GM19452 (cell line): ENCODE measurements around the gene DKC1.

Experiments used
- ATAC-seq: cut with Tn5 transposase; IDR thresholded peaks from one replicate; pipeline ENCODE4 v1.9.1; 2021; ENCODE audit not compliant: unreplicated experiment

DKC1 gene

DNA sequence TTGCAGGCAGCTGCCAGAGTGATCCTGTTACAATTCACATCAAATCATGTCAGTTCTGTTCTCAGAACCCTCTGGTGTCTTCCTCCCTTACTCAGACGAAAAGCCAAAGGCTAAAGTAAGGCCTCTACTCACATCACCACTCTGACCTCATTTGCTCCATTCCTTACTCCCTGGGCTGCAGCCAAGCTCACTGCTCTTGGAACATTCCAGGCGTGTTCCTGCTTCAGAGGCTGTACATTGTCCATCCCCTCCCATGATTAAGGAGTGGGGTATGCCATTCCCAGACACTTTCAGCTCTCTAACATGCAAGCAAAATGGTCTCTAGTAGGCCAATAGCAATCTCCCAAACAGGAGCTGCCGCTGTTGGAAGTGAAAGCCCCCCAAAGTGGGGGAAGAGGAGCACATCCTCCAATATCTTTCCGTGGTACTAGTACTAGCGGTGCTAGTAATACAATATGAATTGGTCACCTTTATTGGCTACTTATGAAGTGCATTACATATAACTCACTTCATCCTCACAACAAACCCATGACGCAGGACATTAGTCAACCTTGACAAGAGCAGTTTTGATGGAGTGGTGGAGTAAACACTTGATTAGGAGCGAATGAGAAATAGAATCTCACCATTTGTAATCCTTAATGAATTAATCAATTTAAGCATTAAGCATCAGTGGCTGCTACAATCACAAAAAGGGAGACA is 26.8 kb upstream of the DKC1 start:
- no peak for ATAC-seq

DNA sequence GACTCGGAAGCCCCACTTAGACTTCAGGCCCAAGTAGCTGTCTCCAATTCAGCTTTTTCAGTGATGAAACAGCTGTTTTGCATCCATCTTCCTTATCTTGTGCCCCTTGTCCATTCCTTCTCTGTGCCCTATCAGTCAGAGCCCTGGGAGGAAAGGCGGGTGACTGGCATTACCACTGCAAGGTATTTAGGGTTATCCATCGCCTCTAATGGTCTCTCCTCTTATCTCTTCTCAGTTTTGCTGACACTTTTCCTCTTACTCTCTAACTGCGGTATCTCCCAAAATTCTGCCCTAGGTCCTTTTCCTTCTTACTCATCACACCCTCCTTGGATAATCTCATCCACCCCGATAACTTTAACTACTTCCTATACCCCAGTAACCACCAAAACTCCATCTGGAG is 25.5 kb upstream of the DKC1 start:
- ATAC-seq, result no peak

DNA sequence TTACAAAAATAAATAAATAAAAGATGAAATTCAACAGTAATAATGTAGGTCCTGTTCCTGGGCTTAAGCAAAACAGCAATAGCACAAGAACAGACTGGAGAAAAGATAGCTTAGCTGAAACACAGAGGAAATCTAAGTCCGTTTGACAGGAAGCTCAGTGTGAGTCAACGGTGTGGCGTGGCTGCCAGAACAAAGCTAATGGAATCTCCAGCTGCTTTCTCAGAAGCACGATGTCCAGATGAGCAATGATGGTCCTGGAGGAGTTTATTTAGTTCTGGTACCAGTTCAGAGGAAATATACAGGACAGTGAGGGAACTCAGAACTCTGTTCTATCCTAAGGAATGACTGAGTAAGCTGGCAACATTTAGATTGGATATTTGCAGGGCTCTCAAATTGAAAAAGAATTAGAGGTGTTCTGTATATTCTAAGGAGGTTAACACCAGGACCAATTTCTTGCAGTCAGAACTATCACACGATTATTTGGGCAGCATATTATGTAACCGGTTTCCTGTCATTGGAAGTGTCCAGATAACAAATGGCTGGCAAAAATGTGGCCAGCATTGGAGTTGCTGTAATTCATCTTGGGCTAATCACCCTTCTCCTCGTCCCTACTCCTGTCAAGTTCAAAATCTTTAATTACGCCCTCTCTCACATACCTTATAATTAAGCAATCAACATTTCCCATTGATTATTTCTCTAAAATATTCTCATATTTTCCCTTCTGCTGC is 24.5 kb upstream of the DKC1 start:
- ATAC-seq, result no peak

DNA sequence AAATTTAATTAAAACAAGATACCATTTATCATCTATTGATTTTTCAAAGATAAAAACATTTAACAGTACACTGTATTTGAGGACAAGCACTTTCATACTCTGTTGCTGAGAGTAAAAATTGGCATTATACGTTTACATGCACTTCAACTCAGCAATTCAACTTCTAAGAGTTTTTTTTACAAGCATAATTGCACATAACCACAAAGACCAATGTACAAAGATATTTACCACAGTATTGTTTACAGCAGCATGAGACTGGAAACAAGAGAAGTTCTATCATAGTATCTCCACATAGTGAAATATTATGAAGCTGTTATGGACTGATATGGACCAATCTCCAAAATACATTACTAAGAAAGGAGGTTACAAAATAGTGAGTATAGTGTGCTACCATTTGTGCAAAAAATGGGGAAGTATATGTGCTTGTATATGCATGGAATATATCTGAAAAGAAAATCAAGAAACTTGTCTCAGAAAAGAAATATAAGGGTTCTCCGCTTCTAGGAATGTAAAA is 22.7 kb upstream of the DKC1 start:
- ATAC-seq, result no peak

DNA sequence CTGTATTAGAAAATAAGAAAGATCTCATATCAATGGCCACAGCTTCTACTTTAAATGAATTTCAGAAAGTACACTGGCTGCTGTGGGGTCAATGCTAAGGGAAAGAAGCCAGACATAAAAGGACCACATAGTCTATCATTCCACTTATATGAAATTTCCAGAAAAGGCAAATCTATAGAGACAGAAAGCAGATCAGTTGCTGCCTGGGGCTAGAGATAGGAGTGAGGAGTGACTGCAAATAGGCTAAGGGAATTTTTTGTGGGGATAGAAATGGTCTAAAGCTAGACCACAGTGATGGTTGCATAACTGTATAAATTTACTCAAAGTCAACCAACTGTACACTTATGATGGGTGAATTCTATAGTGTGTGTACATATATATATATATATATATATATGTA is 20.1 kb upstream of the DKC1 start:
- no peak for ATAC-seq

DNA sequence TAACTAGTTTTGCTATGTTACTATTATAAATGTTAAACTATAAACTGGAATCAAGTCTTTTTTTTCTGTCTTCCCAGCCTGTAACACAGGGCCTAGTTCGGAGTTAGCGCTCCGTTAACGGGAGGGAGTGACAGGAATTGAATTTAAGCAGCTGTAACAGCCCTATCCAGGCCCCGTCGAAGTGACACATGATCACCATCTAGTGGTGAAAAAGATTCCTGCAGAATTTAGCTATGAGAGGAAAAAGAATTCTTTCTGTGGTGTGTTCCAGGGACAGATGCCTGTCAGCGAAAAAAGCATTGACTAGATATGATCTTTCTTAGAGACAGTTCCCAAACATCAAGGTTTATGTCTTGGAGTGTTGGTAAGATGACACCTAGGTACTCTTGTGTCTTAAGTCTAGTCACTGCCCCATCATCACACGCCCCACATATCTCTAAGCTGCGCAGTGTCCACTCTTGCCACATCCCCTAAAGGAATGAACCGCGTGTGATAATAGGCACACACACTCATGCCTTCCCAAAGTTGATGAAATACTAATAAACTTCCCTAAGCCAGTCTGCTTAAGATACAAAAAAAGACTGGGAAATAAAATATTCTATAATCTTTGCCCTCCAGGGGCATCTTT is 13.8 kb upstream of the DKC1 start:
- no peak for ATAC-seq

DNA sequence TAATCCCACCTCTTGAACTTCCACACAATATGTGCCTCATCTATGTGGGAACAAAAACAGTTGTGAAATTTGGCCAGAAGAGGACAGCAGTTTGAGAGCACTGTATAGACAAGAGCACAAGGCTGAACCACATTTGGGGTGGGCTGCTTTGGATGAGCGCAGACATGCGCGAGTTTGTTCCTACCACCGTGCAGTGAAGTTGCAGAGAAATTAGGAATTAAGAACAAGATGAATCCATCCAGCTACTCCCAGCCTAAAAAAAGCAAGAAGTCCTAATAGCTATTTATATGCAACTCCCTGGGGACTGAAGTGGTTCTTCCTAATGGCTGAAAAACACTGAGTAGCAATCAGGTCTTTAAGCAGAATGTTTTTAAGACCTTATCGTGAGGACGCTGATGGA is 12.8 kb upstream of the DKC1 start:
- ATAC-seq, result no peak

DNA sequence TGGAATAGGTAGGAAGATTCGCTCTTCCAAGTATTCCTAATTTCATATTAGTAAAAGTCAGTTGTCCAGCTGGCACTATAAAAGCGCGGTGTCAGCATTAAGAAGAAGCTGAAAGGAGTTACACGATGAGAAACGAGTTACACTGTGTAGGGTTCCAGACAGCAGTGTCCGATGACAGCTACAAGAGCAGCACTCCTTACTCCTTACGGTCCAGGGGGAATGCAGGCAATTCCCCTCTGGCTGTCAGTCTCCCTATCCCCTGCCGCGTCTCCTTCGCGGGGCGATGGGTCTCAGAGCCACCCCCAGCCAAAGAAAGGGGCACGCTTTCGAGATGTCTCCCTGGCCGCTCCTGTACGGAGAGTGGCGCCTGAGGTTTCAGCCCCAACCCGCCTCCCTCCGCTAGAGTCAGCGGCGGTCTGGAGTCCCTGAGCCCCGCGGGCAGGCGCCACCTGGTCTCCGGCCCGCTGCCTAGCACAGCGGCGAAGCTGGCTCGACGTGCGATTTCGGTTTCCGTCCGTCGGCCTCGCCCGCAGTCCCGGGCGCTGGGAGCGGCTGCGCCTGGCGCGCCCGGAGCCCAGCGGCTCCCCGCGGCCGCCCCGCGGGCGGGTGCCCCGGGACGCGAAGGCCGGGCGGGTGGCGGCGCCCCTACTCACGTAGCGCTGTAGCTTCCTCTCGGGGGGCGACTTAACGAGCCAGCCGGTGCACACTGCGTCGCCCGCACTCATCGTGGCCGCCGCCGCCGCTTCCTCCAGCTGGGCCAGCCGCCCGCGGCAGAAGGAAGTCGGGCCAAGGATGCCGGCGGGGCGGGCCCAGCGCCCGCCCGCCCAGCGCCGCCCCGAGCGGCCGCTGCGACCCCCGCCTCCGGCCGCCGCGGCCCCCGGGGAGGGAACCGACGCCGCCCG is 12.1 kb upstream of the DKC1 start, which contains the start of gene GAB3:
Gene GAB3, minus strand, starts transcription at position 777 of the 902 bp plus-strand sequence. Its CDS starts 52 bp downstream, at position 725.
- ATAC-seq, result peak; percentile 64

DNA sequence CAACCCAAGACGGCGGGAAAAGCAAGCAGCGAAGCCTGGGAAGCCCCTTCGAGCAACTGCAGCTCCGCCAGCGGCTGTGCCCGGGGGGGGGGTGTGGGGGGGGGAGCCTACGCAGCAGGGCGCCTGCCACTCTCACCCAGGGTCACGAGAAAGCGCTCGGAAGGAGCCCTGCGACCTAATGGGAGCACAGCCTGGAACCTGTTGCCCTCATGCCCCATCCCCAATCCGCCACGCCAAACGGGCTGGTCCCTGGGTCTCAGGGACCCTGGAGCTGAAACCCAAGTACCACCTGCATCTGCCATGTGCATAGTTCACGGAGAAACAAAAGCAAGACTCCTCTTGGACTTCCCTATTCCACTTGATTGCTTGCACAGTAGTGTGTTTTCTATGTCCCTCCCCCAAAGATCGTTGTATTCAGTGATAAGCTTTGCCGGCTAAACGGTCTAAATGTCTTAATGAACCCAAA is 11.4 kb upstream of the DKC1 start:
- peak; percentile 16 for ATAC-seq

DNA sequence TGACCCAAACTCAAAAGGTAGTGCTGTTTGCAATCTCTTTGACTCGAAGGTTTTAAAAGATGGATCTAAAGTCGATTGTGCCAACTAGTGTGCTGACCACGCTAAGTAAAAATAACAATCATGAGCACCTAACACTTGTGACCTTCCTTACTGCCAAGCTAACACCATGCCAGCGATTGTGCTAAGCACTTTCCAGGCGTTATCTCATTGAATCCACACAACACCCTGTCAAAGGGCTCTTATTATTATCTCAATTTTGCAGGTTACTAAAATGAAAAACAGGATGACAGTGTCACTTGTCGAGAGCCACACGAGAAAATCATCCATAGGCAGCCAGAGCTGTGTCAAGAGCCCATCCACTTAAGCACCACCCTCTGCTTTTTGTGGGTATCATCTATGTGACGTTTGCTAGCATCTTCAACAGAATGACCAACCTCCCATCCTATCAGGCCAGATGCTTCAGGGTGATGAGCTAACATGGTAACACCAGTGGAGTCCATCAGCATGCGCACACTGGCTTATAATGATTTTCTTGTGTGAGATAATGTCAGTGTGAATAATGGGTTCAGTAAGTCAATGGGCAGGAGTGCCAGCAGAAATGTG is 10.9 kb upstream of the DKC1 start:
- no peak for ATAC-seq

DNA sequence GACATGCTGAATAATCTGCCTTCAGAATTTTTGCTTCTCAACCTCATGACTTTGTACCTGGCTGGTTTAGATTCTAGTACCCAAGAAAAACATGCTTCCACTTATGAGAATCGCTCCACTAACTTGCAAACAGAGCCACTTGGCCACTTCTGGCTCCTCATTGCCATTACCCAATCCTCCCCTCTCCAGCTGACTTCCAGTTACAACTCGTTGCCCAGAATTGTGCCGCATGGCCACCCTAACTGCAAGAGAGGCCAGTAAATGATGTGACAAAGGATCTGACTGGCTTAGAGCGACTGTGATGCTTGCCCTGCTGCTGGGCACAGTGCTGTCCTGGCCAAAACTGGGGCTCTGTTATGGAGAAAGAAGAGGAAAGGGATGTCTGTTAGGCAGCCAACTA is 4.0 kb upstream of the DKC1 start:
- ATAC-seq, result no peak

DNA sequence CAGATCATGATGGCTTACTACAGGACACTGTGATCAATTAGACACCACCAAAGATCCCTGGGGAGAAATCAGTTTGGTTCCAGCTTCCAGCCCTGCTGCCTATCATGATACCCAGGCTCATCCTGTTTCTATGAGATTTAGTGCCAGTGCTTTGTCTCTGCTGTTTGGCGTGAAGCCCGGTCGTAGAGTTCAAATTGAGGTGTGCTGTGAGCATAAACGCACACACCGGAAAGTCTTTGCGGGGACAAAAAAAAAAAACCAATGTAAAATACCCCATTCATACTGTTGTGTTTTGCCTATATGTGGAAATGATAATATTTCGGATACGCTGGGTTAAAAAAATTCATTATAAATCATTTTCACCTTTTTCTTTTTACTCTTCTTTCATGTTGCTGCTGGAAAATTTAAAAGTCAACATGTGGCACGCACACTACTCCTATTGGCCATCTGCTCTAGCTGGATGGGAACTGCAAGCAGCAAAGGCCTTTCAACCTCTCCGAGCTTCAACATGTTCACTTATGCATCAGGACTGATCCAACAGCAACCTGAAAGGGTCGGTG is 607 bp upstream of the DKC1 start:
- ATAC-seq, result no peak

DNA sequence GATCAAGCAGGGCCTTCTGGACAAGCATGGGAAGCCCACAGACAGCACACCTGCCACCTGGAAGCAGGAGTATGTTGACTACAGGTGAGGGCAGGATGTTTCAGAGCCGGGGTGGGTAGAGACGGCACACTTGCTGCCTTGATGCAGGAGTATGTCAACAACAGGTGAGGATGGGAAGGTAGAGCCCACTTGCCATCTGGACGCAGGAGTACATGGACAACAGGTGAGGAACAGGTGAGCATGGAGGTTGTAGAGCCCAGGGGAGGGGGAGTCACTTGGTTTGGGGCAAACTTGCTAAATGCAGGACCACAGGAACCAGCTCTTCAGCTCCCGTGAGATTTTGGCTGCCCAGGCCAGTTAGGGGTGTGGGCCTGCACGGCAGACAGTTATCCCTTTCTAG is 12.0 kb downstream of the DKC1 start:
- ATAC-seq, result no peak

DNA sequence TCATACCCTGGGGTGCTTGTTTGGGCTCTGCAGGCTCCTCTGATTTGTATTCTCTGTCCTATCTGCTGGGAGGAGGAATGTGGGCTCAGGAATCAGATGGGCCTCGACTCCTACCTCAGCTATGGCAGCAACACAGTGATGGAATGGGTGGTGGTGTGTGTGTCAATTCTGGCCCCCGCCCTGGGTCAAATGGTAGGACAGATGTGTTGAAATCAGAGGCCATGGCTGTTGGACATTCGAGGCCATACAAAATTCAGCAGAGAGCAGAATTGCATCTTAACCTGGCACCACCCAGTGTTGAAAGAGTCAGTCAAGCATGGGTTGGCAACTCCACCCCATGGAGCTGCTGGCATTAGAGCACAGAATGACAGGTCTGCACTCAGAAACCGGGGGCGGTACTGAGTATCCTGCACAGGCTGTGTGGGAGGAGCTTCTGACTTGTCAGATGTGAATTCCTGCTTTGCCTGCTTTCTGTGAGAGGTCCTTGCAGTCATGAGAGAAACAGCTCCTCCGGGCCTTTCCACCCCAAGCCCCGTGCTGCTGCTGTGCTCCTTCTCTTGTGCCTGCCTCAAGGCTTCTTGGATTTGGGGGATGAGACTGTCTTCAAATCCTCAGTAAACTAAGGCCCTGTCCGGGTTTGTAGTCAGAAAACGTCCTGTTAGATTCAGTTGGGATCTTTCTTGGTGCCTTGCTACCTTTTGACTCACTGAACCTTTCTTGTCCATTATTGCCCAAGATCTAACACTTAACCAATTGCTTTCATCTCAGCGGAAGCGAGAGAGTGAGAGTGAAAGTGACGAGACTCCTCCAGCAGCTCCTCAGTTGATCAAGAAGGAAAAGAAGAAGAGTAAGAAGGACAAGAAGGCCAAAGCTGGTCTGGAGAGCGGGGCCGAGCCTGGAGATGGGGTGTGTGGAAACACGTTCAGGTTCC is 13.0 kb downstream of the DKC1 start:
- no peak for ATAC-seq

DNA sequence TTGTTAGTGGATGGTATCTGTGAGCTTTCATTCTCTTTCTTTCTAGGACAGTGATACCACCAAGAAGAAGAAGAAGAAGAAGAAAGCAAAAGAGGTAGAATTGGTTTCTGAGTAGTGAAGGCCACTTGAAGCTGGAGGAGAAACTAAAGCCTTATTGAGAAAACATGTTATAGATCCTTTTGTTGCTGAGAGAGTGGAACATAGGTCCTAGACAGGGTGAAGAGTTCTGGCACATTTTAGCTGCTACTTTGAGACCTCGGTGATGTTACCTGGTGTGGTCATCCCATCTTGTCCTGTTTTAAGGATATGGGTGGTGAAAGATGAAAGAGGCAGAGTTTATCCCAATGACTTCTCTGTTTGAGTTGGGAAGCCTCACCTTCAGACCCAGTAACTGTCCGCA is 14.1 kb downstream of the DKC1 start:
- ATAC-seq, result no peak

DNA sequence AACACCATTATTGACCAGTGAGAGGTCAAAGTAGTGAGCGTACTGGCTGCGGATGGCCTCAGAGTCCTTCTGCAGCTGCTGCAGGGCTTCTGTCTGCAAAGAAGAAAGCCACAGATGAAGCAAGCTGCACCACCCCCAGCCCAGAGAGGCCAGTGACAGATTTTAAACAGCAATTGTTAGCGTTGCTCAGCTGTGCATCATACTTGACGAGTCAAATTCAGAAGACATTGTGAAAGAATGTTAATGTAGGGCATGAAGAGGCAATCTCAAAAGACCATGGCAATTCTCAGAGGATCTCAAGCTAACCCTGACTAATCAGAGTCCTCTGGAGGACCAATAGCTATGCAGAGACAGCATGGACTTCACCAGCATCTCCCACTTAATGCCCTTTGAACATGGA is 16.6 kb downstream of the DKC1 start:
- ATAC-seq, result no peak

DNA sequence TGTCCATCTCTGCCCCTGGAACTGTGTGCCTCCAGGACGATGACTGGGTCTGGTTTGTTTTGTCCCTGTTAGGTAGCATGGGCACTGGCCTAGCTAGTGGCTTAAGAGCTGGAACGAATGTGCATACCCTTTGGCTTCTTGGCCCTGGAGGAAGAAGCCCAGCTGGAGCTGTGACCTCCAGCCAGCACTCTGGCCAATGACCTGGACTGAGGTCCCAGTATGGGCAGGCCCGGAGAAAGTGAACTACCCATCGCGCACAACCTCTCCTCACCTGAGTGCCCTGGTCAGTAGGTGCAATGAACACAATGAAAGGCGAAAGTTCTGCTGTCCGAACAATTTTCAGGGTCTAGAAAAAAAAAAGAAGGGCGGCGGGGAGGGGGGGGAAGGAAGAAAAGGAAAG is 18.3 kb downstream of the DKC1 start:
- ATAC-seq, result no peak

DNA sequence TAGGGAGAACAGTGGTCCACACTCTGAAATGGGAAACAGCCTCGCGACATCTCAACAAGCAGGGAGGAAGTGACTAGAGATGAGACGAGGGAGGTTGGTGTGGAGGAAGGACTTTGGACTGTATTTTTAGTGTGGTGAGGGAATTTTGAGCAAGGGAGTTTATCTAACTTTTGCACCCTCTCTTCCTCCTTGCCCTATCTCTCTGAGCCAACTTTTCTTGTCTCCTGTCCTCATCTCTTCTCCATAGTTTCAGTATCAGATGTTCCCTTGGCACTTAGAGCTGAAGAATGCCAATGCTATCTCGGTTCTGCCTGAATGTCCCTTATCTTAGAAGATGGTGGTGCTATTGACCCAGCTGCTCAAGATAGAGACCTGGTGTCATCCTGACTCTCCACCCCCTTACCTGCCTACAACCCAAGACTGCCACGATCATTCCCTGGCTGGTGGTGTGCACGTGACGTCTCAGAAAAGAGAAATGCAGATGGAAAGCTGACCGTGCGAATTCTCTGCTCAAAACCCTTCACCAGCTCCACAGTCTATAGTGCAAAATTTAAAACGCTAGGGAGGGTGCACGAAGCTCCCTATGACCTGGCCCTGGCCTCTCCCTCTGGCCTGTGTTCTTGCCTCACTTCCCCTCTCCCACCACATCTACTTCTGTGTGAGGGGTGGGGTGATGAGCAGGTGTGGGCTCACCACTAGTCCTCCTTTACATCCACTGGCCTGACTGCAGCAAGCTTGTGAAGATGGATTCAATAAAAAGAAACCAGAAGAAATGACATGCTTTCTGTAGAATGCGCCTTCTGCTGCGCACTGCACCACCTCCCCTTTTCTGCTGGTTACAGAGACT is 21.7 kb downstream of the DKC1 start:
- ATAC-seq, result no peak
